CD4-positive, alpha-beta T cell treated with Interleukin-15 for 4 hours (primary cell): Measurements from ENCODE around the gene ADAT1.
A peak's percentile ranks its signal among the peaks of the same experiment; 100 is the strongest.
"Not testable (repeated sequence)": the region's sequence is repeated elsewhere in the genome, so short reads cannot be mapped to it uniquely, and the experiment has no call there.

Experiments used
- DNase-seq: peaks from one replicate; pipeline ENCODE4 v3.0.0-alpha.2; 2020; ENCODE audit warnings: low spot score

ADAT1 gene

DNA sequence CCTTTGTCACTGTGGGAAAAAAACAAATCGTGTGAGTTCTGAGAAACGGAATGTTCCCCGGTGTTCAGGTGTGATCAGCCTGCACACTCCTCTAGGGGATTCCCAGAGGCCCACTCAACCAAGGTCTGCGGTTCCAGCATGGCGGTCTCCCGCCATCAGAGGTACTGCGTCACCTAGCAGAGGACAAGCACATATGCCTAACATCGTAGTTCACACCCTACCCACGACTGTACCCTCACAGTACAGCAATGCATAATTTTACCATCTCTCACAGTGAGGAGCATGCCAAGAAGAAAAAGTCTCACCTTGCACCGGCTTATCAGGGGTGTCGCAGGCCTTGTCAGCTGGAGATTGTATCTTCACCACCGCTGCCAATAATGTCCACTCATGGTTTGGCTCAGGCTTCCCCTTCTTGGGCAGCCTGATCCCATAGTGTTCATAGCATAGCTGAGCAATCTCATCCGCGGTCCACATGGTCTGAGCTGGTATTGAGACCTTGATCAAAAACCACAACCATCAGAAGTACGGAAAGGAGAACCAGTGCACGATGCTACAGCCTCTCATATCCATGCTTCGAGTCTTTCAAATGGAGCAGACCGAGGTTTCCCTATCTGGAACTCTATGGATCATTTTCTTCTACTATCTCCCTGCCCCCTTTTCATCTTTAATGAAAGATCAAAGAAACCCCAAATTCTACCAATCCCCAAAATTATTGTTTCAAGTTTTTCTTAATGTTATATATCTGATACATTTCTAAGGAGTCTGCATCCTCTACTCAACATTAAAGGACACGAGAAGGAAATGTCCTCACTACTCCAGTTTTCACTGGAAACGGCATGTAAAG lies 2.5 kb downstream of the ADAT1 start:
- DNase-seq = peak; percentile 74

DNA sequence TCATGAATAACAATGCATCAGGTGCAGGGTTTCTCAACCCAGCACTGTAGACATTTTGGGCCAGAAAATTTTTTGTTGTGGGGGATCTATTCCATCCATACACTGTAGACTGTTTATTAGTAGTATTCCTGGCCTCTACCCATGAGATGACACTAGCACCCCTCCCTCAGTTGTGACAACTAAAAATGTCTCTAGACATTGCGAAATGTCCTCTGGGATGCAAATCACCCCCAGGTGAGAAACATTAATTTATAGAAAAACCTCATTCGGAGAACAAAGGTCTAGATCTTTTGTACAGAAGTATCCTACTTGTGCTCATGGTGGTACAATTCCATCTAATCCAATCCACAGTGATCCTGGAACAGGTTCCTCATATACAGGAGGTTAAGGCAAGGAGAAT lies 4.3 kb downstream of the ADAT1 start:
- no peak for DNase-seq

GRCh38 chr16:75617121-75617520 lies 6.0 kb downstream of the ADAT1 start:
- DNase-seq = no peak

- peak; percentile 28 for DNase-seq
These were observed 6.5 kb downstream of the ADAT1 start for GRCh38 chr16:75616521-75617010.

DNA sequence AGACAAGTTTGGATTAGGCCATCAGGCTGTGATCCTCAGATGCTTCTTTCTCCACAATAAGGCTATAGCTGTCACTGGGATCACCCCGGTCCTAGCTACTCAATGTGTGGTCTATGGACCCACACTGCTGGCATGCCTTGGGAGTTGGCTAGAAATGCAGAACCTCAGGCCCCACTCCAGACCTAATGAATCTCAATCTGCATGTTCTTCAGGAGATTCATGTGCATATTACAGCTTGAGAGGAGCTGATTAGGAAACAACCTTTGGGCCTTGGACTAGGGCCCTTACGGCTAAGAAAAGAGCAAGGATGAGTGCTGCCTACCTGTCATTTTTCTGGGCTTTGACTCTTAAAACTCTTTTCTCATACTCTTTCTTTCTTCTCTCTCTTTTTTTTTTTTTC lies 7.5 kb downstream of the ADAT1 start:
- DNase-seq = no peak

DNA sequence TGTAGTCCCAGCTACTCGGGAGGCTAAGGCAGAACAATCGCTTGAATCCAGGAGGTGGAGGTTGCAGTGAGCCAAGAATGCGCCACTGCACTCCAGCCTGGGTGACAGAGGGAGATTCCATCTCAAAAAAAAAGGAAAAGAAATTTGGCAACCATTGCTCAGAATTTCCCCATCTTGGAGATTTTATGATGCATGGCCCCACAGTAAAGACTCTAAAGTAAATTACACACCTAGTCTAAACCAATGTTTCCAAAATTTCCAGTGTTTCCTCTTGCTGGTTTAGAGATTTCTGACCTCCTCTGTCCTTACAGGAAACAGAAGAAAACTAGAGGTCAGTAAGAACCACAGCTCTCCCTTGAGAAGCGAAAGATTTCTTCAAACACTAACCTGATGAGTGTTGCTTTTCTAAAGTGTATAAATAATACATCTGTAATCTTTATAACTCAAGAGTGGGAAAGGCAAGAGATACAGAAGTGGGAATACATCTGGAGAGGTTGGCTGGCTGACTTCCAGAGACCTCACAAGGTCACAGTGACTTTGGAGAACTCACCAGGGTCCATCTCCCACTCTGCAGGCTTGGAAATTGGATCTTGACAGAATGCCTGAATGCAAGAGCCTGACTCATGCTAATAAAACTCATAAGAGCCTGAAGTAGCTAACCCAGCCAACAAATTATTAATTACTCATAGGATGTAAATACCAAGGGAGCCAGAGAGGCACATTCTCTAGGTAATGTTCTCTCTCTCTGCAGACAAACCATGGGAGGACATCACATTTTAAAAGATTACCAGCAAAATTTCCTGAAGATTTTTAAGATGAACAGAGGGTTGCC lies 8.8 kb downstream of the ADAT1 start:
- no peak for DNase-seq

DNA sequence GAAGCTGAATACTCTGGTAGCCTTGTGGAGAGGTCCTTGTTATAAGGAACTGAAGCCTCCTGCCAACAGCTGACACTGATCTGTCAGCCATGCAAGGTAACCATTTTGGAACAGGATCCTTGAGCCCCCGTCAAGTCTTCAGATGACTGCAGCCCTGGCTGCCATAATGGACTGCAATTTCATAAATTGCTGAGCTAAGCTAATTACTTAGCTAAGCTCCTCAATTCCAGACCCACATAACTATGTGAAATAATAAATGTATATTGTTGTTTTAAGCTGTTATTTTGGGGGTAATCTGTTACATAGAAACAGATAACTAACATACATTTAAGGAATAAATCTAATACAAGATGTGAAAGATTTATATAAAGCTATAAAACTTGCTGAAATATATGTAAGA lies 16.6 kb downstream of the ADAT1 start:
- DNase-seq = no peak

GRCh38 chr16:75603241-75603640 lies 19.8 kb downstream of the ADAT1 start:
- no peak for DNase-seq

- no peak for DNase-seq
These were observed 23.4 kb downstream of the ADAT1 start for GRCh38 chr16:75599452-75600277.

- no peak for DNase-seq
These were observed 29.0 kb downstream of the ADAT1 start for GRCh38 chr16:75593825-75594820.

DNA sequence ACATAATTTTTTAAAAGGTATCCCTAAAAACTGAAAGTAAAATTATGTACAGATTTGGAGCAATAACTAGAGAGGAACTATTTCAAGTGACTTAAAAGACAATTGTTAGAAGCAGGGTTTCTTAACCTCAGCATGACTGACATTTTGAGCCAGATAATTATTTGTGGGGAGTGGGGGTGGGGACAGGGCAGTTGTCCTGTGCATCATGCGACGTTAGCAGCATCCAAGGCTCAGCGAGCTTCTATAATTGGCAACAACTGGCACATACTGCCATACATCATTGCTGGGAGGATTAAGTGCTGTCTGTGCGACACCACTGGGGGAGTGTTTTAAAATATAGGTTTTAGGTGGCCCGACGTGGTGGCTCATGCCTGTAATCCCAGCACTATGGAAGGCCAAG lies 29.8 kb downstream of the ADAT1 start:
- DNase-seq = no peak

- not testable (repeated sequence) for DNase-seq
These were observed 31.2 kb downstream of the ADAT1 start for GRCh38 chr16:75591927-75592326.

- no peak for DNase-seq
These were observed 31.9 kb downstream of the ADAT1 start for GRCh38 chr16:75590920-75591843.

- DNase-seq = no peak
These were observed 33.8 kb downstream of the ADAT1 start for GRCh38 chr16:75589306-75589705.

DNA sequence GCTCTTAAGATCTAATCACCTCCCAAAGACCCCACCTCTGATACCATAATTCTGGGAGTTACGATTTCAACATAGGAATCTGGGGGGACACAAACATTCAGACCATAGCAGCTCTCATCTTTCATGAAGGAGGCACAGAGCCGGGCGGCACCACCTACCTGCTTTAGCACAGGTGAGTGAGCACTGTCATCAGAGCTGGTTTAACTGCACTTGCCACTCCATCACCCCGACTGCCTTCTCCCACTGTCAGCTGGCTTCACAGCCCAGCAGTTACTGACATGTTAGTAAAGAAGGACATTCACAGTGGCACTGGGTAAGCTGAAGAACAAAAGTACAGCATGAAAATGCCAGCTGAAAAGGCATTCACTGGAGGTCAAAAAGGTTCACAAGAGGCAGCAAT lies 34.4 kb downstream of the ADAT1 start:
- no peak for DNase-seq

DNA sequence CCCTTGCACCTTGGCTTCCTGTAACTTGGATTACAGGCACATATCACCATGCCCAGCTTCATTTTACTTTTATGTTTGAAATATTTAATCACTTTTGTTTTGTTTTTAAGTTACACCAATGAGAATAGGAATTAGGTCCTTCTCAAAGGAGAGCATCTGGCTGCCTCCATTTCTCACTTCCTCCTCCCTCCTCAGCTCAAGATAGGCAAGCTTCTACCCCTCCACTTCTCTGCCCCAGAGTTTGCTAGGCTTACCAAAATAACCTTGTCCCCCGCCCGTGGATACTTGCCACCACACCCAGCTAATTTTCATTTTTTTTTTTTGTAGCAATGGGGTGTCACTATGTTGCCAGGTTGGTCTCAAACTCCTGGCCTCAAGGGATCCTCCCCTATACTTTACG lies 39.0 kb downstream of the ADAT1 start:
- DNase-seq = no peak

- no peak for DNase-seq
These were observed 43.7 kb downstream of the ADAT1 start for GRCh38 chr16:75579281-75579834.

DNA sequence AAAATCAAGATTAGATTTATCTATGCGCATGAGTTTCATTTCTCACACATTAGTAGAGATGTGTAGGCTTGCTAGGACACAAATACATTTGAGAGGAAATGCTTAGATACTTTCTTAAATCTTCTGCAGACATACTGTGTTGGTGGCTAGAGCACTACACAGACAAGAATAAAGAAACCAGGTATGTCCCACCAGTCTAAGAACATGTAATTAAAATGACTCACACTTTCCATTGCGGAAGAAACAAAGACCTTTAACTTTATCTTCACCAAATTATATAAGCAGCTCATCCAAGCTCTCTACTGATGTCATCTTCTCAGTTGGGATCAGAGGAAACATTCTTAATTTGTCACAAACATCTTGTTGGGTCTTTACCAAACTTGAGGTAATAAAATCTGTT lies 44.4 kb downstream of the ADAT1 start:
- no peak for DNase-seq

DNA sequence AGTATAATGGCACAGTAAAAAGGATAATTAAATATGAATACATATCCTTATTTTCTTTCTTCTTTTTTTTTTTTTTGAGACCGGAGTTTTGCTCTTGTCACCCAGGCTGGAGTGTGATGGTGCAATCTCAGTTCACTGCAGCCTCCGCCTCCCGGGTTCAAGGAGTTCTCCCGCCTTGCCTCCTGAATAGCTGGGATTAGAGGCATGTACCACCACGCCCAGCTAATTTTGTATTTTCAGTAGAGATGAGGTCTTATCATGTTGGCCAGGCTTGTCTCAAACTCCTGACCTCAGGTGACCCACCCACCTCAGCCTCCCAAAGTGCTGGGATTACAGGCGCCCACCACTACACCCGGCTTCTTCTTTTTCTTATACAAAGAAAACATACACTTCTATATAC lies 44.9 kb downstream of the ADAT1 start:
- no peak for DNase-seq
